Measurements from ENCODE around the gene SPDYE3. TPM values are rescaled to one million over a fixed set of nuclear protein-coding genes. Genes with fewer than 3 reads are reported as not detected.

Gene SPDYE3
- total and polyA plus RNA-seq, 2 experiments from 2014 or later, result 3.4 TPM; not detected in 1

- H4K20me1 ChIP-seq (ENCODE audit: insufficient read depth, poor library complexity, severe bottlenecking), result no peaks in the 10 kb centered on the region
- no peak for DNase-seq (ENCODE audit: low spot score)
- no peaks in the 10 kb centered on the region for H3K79me2 ChIP-seq
- WGBS (ENCODE audit: low lambda C conversion rate, missing lambda C conversion rate), result 98% methylated on average over 6 of the region's 6 CpGs
- H3K27me3 ChIP-seq, result no peaks in the 10 kb centered on the region
- TF ChIP-seq EZH2 (IDR thresholded peaks at IDR 0.05; ENCODE audit: borderline replicate concordance), result no peak
- TF ChIP-seq CTCF (IDR thresholded peaks at IDR 0.05; ENCODE audit: poor library complexity), result no peak
- no peak for TF ChIP-seq EZH2phosphoT487 (IDR thresholded peaks at IDR 0.05; ENCODE audit: low read depth, severe bottlenecking, unreplicated experiment)
- no peaks in the 10 kb centered on the region for H3K9me2 ChIP-seq (replicated peaks; ENCODE audit: insufficient read depth)
- H3K4me2 ChIP-seq, result no peak overlapping the region
- no peak overlapping the region for H3K27ac ChIP-seq
- H3K4me3 ChIP-seq, result no peak overlapping the region
- no peaks in the 10 kb centered on the region for H3K36me3 ChIP-seq (replicated peaks; ENCODE audit: insufficient read depth, low read depth)
- H3K9me3 ChIP-seq (ENCODE audit: low read depth), result no peaks in the 10 kb centered on the region
- no peaks in the 10 kb centered on the region for H3K4me1 ChIP-seq (ENCODE audit: insufficient read depth)
- no peak overlapping the region for H2AFZ ChIP-seq
Observed at GRCh38 chr7:100357131-100357561, 49.6 kb downstream of the SPDYE3 start.

GRCh38 chr7:100358027-100358856, 50.7 kb downstream of the SPDYE3 start, which contains the start of gene PILRB:
PILRB (plus strand) TSS chr7:100358117; CDS start chr7:100358303, 186 bp downstream.
- no peak for TF ChIP-seq CTCF (IDR thresholded peaks at IDR 0.05; ENCODE audit: poor library complexity)
- TF ChIP-seq EZH2 (IDR thresholded peaks at IDR 0.05; ENCODE audit: borderline replicate concordance), result no peak
- no peak for TF ChIP-seq EZH2phosphoT487 (IDR thresholded peaks at IDR 0.05; ENCODE audit: low read depth, severe bottlenecking, unreplicated experiment)

GRCh38 chr7:100358857-100359212, 51.3 kb downstream of the SPDYE3 start:
- TF ChIP-seq EZH2phosphoT487 (IDR thresholded peaks at IDR 0.05; ENCODE audit: low read depth, severe bottlenecking, unreplicated experiment) (no peak), CTCF (IDR thresholded peaks at IDR 0.05; ENCODE audit: poor library complexity) (no peak), EZH2 (IDR thresholded peaks at IDR 0.05; ENCODE audit: borderline replicate concordance) (no peak)
- Histone ChIP-seq H3K9me2 (replicated peaks; ENCODE audit: insufficient read depth) (no peaks in the 10 kb centered on the region), H3K36me3 (replicated peaks; ENCODE audit: insufficient read depth, low read depth) (no peaks in the 10 kb centered on the region), H3K4me1 (ENCODE audit: insufficient read depth) (no peaks in the 10 kb centered on the region), H4K20me1 (ENCODE audit: insufficient read depth, poor library complexity, severe bottlenecking) (no peaks in the 10 kb centered on the region), H3K79me2 (no peaks in the 10 kb centered on the region), H3K4me3 (no peak overlapping the region), H3K9me3 (ENCODE audit: low read depth) (no peaks in the 10 kb centered on the region), H2AFZ (no peak overlapping the region), H3K27ac (no peak overlapping the region), H3K4me2 (no peak overlapping the region), H3K27me3 (no peaks in the 10 kb centered on the region)
- 98% methylated on average over 8 of the region's 8 CpGs for WGBS (ENCODE audit: low lambda C conversion rate, missing lambda C conversion rate)
- no peak for DNase-seq (ENCODE audit: low spot score)

More at GRCh38 chr7:100358027-100358856, 50.7 kb downstream of the SPDYE3 start, which contains the start of gene PILRB:
- no peak within 1 kb of the TSS for H3K4me3 ChIP-seq
- H3K27me3 ChIP-seq, result no peaks in the 10 kb centered on the region
- no peaks in the 10 kb centered on the region for H3K36me3 ChIP-seq (replicated peaks; ENCODE audit: insufficient read depth, low read depth)
- H3K9me3 ChIP-seq (ENCODE audit: low read depth), result no peaks in the 10 kb centered on the region
- H3K4me1 ChIP-seq (ENCODE audit: insufficient read depth), result no peaks in the 10 kb centered on the region
- no peaks in the 10 kb centered on the region for H4K20me1 ChIP-seq (ENCODE audit: insufficient read depth, poor library complexity, severe bottlenecking)
- no peaks in the 10 kb centered on the region for H3K79me2 ChIP-seq
- H3K4me2 ChIP-seq, result no peak within 1 kb of the TSS
- no peak within 1 kb of the TSS for H3K27ac ChIP-seq
- no peak within 1 kb of the TSS for H2AFZ ChIP-seq
- H3K9me2 ChIP-seq (replicated peaks; ENCODE audit: insufficient read depth), result no peaks in the 10 kb centered on the region
- 86% methylated on average over 10 of the region's 11 CpGs for WGBS (ENCODE audit: low lambda C conversion rate, missing lambda C conversion rate)
- no peak for DNase-seq (ENCODE audit: low spot score)

All from hepatocyte (in vitro differentiated cells).